GM21447 (cell line): ENCODE measurements around the gene ABCB1.
"Not testable (repeated sequence)": the region's sequence is repeated elsewhere in the genome, so short reads cannot be mapped to it uniquely, and the experiment has no call there.

Experiments used
- ATAC-seq: cut with Tn5 transposase; IDR thresholded peaks from one replicate; pipeline ENCODE4 v1.9.1; 2021; ENCODE audit not compliant: unreplicated experiment

The ABCB1 gene

GRCh38 chr7:87474533-87475358, 125.9 kb downstream of the ABCB1 start:
- ATAC-seq, result peak; percentile 77

GRCh38 chr7:87473986-87474385, 126.7 kb downstream of the ABCB1 start:
- ATAC-seq, result no peak

GRCh38 chr7:87473192-87473591, 127.5 kb downstream of the ABCB1 start:
- no peak for ATAC-seq

- ATAC-seq, result no peak
Measured at GRCh38 chr7:87471473-87471872, 129.2 kb downstream of the ABCB1 start.

GRCh38 chr7:87469204-87469603, 131.5 kb downstream of the ABCB1 start:
- not testable (repeated sequence) for ATAC-seq

GRCh38 chr7:87465534-87465880, 135.2 kb downstream of the ABCB1 start:
- not testable (repeated sequence) for ATAC-seq

GRCh38 chr7:87464830-87465533, 135.7 kb downstream of the ABCB1 start:
- ATAC-seq, result not testable (repeated sequence)

- no peak for ATAC-seq
Measured at GRCh38 chr7:87463982-87464381, 136.7 kb downstream of the ABCB1 start.

- not testable (repeated sequence) for ATAC-seq
Measured at GRCh38 chr7:87460444-87460843, 140.2 kb downstream of the ABCB1 start.

- no peak for ATAC-seq
Measured at GRCh38 chr7:87459941-87460340, 140.7 kb downstream of the ABCB1 start.

GRCh38 chr7:87458148-87458547, 142.5 kb downstream of the ABCB1 start:
- no peak for ATAC-seq

GRCh38 chr7:87456247-87456646, 144.4 kb downstream of the ABCB1 start:
- ATAC-seq, result no peak
